Skeletal muscle cell (primary cell): ENCODE data around the gene GREB1.
"Not testable (repeated sequence)": the region's sequence is repeated elsewhere in the genome, so short reads cannot be mapped to it uniquely, and the experiment has no call there.

ENCODE experiments used
- DNase-seq: peaks from one replicate; pipeline ENCODE4 v3.0.0-alpha.2; 2010; ENCODE audit warnings: low read depth
- H3K4me3 ChIP-seq: 2 replicates; pipeline ENCODE4 v1.5.1; 2011; ENCODE audit warnings: low read depth, mild to moderate bottlenecking, control low read depth, low read length, moderate library complexity

GREB1 gene

DNA sequence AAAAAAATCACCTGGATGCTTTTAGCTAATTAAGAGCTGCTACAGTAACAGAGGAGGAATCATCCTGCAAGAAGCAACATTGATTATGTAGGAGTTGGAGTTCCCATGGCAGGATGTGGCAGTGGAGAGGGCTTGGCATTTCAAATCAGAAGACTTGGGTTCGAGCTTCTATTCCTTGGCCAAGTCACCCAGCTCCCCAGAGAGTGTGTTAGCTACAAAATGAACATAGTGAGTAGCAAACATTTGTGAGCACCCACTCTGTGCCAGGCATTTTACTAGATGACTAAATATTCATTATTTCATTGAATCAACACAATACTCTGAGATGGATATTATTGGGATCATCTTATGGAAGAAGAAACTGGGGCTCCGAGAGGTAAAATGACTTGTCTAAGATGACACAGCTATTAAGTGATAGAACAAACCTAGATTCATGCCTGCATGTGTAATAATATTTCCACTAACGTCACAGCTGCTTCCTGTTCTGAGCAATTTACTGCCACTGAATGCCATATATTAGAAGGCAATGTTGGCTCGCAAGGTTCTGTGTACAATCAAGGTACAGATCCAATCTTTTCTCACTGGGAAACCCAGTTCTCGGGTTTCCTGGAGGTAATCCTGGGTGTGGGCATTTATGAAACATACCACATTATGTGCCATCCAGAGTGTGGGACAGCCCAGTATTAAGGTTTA is 118.2 kb downstream of the GREB1 start:
- no peak for DNase-seq
- H3K4me3 ChIP-seq: no peak overlapping the region

DNA sequence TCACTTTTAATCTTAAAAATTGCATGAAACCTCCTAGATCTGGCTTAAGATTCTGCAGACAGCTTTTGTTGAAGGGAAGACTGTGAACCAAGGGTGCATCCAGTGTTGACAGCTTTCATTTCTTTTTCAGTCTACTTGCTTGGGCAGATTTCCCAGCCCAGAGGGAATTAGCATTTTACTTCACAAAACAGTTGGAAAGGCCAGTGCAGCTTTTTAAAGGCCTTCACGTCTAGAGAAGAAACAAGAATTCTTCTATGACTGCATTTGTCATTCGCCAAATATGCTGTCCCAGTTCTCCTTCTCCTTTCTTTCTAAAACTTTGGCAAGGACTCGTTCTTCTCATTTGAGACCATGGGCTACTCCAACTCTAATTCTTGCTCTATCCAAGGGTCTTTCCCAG is 118.7 kb downstream of the GREB1 start:
- no peak for DNase-seq

DNA sequence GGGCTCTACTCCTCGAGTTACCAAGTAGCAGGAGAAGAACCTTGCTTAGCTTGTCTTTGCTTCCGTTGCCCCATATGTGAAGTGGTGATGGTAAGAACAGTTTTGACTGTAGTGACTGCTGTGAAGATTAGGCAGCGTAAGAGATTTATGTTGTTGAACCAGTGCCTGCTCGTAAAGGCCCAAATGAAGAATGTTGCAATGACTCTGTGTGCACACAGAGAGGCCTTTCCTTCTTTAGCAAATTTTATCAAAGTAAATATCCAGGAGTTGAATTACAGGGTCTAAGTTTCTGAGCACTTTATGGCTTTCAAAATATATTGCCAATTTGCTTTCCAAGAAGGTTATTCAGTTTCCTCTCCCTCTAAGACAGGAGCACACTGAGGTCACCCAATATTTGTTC is 121.7 kb downstream of the GREB1 start:
- no peak for DNase-seq
- no peak overlapping the region for H3K4me3 ChIP-seq

More for the DNA sequence above, 118.7 kb downstream of the GREB1 start:
- no peak overlapping the region for H3K4me3 ChIP-seq

DNA sequence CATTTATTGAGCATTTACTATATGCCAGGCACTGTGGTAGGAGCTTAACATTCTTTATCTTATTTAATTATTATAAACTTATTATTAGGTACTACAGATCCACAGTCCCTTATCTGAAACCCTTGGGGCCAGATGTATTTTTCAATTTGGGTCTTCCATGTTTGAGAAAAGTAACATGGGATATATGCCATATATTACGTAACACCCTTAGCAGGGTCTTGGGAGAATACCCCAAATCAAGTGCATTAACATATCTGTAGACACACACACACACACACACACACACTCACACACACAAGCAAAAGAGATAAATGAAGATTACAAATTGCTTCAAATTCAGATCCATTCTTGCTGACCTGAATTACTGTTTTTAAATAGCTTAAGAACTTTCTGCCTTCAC is 122.4 kb downstream of the GREB1 start:
- no peak for DNase-seq
- no peak overlapping the region for H3K4me3 ChIP-seq

DNA sequence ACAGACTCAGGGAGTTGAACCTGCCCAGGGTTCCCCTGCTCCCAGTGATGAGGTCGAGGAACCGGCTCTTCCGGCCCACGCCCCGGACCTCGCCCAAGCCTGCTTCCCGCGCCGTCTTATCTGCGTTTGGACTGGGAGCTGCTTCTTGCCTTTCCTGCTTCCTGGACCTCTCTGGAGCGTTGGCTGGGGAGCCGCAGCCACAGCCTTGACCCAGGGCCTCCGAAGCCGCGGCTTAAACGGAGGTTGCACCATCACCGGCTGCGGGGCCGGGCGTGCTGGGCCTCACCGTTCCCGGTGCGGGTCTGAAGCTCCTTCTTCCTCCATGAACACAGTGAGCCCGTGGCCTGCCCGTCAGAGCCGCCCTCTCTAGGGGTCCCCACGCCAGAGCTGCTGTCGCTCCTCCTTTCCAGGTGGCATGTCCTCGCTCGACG is 122.8 kb downstream of the GREB1 start:
- H3K4me3 ChIP-seq: no peak overlapping the region
- no peak for DNase-seq

DNA sequence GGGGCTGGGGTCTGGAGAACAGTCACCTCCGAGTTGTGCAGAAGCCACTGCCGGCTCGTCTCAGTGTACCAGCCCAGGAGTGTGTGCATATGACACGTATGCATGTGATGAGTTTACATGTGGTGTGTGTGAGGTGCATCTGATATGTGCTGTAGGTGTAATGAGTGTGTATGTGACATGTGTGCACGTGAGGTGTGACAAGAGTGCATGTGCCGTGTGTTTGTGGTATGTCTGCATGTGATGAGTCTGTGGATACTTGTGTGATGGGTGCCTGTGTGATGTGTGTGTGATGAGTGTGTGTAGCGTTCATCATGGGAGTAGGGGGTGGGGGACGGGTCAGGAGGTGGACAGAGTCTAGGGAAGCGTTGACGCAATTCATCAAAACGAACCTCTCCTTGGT is 123.3 kb downstream of the GREB1 start:
- no peak overlapping the region for H3K4me3 ChIP-seq
- no peak for DNase-seq

DNA sequence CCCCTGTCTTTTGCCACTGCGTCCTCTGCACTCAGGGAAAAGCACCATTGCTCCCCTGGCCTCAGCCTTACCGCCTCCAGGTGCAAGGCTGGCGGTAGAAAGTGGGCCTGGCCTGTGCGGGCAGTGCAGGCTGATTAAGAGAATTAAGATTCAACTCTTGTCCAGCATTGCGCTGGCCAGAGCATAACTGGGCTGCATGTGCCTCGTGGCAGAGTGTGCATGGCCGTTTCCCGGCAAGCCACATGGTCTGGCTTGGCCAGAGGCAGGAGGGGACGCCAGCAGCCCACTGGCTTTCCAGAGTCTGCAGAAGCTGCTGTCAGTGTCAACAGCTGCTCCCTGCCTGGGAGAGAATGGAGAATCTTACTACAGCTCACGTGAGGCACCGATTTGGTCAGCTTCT is 123.8 kb downstream of the GREB1 start:
- no peak overlapping the region for H3K4me3 ChIP-seq
- no peak for DNase-seq

DNA sequence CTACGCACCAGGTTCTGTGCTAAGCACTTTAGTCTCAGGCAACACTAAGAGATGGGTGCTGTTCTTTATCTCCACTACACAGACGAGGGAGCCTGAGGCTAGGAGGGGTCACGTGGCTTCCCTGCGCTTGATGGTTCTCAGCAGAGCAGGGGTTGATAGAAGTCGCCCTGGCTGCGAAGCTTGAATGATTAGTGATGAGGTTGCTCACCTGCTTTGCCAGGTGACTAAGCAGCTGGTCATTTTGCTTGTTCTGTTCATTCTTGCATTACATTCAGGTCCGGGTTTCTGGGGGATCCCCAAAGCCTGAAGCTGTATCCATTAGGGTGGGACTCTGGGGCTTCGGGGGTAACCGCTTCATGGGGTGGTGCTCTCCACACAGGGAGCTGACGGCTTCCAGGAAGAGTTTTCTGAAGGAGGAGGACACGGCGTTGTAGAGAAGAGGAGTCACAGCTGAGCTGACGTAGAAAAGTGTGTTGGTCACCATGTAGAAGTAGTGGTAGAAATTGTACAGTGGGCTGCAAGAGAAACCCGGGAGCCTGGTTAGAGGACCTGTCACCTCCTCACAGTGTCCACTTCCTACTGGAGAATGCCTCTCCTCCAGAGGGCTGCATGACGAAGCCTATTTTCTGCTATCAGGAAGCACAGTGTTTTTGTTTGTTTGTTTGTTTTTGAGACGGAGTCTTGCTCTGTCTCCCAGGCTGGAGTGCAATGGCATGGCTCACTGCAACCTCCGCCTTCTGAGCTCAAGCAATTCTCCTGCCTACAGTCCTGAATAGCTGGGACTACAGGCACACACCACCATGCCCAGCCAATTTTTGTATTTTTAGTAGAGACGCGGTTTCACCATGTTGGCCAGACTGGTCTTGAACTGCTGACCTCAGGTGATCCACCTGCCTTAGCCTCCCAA is 124.6 kb downstream of the GREB1 start:
- DNase-seq: no peak

DNA sequence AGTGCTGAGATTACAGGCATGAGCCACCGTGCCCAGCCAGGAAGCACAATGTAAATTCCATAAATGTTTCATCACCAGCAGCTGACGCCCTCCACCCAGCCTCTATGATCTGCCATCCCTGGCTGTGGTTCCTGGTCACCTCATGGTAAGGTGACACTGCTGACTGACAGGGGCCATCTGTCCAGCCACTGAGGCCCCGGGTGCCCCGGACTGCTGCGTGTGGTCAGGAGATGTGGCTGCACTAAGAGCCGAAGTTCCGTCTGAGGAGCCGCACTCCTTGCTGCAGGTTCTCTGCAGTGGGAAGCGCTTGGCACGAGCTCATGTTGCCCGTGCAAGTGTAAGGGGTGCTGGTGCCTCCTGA is 125.2 kb downstream of the GREB1 start:
- no peak overlapping the region for H3K4me3 ChIP-seq

More for the DNA sequence above, 124.6 kb downstream of the GREB1 start:
- no peak overlapping the region for H3K4me3 ChIP-seq

DNA sequence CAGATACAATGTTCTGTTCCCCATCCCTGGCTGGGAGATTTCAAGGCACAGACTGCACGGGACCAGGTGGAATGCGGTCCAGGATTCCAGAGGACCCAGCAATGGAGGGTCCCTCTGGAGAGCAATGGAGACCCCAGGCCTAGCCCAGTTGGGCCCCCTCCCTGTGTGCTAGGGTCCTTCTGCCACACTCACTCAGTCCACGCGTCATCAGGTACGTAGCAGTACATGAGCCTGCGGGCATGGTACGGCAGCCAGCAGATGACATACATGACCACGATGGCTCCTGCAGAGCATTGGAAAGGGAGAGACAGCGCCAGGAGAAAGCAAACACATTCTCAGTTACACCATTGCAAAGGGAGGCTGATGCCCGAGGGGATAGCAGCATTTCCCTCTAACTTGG is 126.0 kb downstream of the GREB1 start:
- no peak for DNase-seq

More for the DNA sequence above, 125.2 kb downstream of the GREB1 start:
- no peak for DNase-seq

DNA sequence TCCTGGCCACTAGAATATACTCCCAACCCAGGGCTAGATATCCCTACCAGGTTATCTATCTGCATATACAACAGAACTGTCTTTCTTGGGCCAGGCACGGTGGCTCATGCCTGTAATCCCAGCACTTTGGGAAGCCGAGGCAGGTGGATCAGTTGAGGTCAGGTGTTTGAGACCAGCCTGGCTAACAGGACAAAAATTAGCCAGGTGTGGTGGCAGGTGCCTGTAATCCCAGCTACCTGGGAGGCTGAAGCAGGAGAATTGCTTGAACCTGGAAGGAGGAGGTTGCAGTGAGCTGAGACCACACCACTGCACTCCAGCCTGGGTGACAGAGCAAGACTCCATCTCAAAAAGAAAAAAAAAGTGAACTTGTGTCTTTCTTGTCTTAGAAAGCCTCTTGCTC is 126.6 kb downstream of the GREB1 start:
- not testable (repeated sequence) for DNase-seq, H3K4me3 ChIP-seq

More for the DNA sequence above, 126.0 kb downstream of the GREB1 start:
- H3K4me3 ChIP-seq: no peak overlapping the region

DNA sequence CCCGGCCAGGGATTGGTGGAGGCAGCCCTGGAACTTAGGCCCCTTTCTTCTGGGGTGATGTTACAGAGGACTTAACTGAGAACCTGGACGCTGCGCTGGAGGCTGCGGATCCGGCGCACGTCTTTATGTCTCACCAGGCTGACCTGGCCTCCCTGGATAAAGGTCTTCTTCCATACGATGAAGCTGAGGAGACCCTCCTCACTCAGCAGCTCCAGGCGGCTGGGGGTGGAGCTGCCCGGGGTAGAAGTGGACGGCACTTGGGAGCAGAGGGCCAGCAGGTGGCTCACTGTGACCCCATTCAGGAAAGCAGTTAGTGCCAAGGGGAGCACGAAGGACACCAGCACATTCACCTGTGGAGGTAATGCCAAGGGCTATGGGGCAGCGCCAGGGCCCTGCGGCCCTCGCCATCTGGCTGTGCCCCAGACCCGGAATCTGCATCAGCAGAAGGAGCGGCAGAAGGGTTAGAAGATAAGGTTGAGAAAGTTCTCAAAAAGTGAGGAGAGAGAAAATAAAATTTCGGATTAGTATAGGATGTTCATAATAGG is 128.1 kb downstream of the GREB1 start:
- H3K4me3 ChIP-seq: no peak overlapping the region
- DNase-seq: no peak

DNA sequence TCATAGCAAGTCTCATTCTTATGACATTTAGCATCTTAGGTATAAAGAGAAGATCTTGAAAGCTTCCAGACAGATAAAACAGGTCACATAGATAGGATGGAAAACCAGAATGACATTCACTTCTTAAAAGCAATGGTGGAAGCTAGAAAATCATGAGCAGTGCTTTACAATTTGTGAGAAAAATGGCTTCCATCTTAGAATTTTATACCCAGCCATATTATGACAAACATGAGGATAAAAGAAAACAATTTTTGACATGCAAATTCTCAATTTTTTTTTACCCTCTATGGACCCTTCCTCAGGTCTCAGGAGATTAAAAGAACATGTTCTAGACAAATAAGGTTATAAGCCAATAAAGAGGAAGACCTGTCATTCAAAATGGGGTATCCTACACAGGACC is 129.0 kb downstream of the GREB1 start:
- no peak overlapping the region for H3K4me3 ChIP-seq
- DNase-seq: no peak

DNA sequence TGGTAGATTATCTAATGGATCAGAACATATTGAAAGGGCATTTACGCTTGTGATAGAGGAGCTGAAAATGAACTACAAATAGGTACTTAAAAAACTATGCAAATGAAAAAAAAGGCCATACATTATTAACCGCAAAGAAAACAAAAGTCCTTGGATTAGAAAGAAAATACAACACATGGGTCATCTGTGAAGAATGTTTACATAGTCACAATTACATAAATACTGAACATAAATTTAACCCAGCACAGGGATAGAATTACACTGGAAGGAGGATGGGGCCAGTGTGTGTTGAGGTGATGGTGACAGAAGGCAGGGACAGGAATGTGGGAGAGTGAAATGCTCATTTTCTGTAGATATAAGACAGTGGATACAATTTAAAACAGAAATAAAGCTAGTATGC is 129.6 kb downstream of the GREB1 start:
- DNase-seq: no peak
- H3K4me3 ChIP-seq: no peak overlapping the region

DNA sequence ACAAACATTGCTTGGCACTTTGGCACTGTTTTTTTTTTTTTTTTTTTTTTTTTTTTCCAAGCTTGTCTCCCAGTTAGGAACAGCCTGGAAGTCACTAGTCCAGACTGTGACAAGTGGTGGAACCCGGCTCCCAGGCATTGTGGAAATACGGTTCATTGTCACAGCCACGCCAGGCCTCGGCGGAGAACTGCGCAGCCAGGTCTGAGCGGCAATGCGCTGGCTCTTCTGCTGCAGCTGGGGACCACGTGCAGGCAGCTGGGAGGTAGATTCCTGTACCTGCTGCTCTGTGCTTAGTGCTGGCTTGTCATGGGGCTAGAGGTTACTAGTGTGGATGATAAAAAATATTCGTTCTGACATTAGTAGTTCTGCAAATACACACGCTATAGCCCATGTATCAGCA is 131.2 kb downstream of the GREB1 start:
- no peak for DNase-seq
- H3K4me3 ChIP-seq: no peak overlapping the region

DNA sequence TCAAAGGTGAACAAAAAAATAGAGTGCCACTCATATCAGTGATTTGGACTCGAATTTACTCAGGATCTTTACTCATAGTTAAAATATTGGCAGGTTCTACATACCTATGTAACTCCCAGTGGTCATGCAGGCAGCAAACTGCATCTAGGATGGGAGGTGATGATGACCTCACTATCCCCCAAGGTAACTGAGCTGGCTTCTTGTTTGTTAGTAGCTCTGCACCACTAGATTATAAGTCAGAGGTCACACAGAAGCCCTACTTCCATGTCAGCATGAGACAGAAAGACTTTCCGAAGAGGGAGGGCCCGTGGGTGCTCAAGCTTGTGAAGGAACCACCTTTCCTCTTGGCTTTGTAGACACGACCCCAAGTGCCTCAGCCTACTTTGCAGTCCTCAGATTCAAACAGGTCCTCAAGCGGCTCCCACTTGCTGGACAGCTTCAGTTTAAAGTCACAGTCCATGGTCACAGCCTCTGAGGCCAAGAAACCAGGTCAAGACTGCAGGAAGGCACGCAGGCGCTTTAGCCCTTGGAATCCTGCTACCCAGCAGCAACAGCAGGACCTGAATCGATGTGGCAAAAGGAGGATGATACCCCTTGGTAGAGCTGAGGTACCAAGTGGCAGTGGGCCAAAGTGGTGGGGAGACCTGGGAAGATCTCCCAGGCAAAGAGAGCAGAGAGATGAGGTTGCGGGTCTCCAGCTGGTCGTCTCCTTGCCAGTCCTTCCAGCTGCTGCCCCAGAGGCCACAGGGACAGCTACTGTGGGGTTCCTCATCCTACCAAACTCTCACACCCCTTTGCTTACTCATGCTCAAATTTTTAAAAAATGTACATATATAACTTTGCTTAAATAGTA is 131.9 kb downstream of the GREB1 start:
- DNase-seq: no peak
- H3K4me3 ChIP-seq: no peak overlapping the region

DNA sequence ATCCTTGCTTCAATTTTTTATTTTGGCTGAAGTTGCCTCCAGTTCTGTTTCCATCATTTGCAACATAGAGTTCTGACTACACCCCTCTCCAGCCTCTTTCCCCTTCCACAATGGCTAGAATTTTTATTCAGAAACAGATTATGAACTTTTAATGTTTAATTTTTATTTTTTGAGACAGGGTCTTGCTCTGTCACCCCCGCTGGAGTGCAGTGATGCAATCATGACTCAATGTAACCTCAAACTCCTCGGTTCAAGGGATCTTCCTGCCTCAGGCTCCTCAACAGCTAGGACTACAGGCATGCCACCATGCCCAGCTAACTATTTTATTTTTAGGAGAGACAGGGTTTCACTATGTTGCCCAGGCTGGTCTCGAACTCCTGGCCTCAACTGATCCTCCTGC is 133.3 kb downstream of the GREB1 start:
- no peak for DNase-seq
- no peak overlapping the region for H3K4me3 ChIP-seq

DNA sequence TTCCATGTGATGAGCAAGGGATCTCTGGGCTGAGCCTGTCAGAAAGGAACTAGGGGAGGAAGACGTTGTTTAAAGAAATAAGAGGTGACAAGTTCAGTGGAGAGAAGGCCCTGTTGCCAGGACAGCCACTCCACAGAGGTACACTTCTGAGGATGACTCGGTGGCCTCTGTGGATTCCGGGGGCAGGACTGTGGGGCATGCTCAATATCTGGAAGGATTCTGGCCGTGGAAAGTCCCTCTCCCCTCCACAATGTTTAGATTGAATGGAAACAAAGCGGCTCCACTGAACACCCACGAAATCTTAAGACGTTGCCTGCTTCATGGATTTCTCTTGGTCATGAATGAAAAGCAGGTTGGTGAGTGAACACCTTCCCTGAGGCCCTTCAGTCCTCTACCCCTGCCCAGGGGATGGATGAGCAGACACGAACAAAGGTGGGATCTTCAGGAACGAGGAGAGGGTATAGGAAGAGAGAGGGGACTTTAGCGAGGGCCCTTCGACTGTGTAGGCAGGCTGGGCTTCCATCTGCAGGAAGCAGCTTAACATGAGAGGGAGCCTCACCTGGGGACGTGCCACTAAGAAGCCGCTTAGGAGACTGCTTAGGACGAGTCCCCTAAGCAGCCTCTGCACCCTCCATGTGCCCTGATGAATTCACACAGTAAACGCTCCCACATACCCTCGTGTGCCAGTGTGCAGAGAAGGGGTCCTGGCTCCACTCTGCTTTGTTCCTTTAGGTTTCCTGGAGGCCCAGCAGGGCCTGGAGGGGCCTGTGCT is 134.2 kb downstream of the GREB1 start:
- H3K4me3 ChIP-seq: no peak overlapping the region

More for the DNA sequence above, 134.2 kb downstream of the GREB1 start:
- no peak for DNase-seq
